ENCODE data around the gene SNF8.
"Not testable (repeated sequence)": the region's sequence is repeated elsewhere in the genome, so short reads cannot be mapped to it uniquely, and the experiment has no call there.

The SNF8 gene

GRCh38 chr17:48944515-48945260 is at the start of gene SNF8:
TSS of gene SNF8 (minus strand) at chr17:48944842. CDS start at chr17:48944734, 108 bp downstream.
- DNase-seq = peak; percentile 82

GRCh38 chr17:48993951-48994350 is 49.3 kb upstream of the SNF8 start:
- no peak for DNase-seq

DNA sequence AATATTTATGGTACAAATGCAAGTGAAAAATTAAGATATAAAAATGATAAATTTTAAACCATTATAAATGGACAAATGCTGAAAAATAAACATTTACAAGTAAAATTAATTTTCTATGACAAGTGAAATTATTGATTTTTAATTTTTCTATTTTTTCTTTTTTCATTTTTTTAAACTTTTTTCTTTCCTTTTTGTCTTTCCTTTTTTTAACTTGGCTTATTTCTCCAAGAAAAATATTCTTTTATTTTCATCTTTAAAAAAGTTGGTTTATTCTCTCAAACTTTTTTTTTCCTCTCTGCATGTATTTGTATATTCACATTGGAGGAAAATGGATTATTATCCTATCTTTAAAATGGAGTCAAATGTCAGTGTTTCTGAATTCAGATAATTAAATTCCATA is 48.7 kb upstream of the SNF8 start:
- DNase-seq = no peak

DNA sequence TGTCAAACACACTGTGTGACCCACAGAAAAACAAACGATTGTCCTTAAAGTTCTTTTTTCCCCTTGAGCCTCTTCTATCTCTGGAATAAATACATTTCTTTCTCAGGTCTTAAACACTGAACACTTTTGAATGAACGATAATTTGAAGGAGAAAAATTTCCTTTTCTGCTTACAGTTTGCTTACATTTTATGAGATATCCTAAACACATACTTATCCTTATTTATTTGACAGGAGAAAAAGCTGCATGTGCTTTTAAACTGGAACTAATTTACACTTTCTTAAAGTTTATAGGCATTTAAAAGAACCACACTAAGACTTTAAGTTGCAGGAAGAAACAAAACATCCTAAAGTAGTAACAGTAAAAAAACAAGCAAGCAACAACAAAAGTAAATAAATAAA is 47.8 kb upstream of the SNF8 start:
- no peak for DNase-seq

GRCh38 chr17:48990882-48991357 is 46.3 kb upstream of the SNF8 start:
- no peak for DNase-seq

- DNase-seq = no peak
Observed at GRCh38 chr17:48989100-48989499, 44.5 kb upstream of the SNF8 start.

DNA sequence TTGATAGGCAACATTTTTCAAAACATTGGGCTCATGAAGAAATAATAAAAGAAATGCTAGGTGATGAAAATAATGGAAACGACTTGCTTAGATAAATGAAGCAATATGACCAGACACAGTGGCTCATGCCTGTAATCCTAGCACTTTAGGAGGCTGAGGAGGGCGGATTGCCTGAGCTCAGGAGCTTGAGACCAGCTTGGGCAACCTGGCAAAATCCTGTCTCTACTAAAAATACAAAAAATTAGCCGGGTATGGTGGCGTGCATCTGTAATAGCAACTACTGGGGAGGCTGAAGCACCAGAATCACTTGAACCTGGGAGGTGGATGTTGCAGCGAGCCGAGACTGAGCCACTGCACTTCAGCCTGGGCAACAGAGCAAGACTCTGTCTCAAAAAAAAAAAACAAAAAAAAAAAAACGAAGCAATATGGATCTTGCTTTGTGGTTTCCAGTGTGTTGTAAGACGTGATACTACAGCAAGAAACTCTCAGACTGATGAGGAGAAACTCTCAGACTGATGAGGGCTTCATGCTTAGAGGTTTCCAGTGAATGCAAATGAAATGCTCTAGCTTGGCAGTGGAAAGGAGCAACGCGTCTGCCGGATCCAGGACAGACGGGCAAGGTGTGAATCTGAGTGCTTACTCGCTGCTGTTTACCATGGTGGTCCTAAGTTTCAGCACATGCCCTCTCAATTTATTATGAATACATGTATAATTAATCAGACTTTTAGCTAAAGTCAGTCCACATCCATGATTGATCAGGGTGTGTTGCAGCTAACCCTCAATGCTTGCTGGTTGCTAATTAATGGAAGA is 41.0 kb upstream of the SNF8 start:
- no peak for DNase-seq

DNA sequence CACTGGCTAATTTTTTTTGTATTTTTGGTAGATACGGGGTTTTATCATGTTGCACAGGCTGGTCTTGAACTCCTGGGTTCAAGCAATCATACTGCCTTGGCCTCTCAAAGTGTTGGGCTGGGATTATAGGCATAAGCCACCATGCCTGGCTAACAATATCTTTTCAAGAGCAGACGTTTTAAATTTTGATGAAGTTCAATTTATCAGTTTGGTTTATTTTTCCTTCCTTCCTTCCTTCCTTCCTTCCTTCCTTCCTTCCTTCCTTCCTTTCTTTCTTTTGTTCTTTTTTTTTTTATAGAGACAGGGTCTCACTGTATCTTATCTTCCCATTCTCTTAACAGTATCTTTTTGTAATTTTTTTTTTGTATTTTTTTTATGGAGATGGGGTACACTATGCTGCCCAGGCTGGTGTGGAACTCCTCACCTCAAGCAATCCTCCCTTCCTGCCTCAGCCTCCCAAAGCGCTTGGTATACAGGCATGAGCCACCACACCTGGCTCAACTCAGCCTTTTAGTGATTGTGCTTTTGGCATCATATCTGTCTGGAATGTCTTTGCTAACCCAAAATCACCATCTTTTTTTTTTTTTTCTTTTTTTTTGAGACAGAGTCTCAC is 37.4 kb upstream of the SNF8 start:
- no peak for DNase-seq

GRCh38 chr17:48973806-48974205 is 29.2 kb upstream of the SNF8 start:
- DNase-seq = no peak

GRCh38 chr17:48972749-48973097 is 28.1 kb upstream of the SNF8 start:
- no peak for DNase-seq

- no peak for DNase-seq
Observed at GRCh38 chr17:48970865-48971687, 26.4 kb upstream of the SNF8 start.

GRCh38 chr17:48970224-48970623 is 25.6 kb upstream of the SNF8 start:
- no peak for DNase-seq

DNA sequence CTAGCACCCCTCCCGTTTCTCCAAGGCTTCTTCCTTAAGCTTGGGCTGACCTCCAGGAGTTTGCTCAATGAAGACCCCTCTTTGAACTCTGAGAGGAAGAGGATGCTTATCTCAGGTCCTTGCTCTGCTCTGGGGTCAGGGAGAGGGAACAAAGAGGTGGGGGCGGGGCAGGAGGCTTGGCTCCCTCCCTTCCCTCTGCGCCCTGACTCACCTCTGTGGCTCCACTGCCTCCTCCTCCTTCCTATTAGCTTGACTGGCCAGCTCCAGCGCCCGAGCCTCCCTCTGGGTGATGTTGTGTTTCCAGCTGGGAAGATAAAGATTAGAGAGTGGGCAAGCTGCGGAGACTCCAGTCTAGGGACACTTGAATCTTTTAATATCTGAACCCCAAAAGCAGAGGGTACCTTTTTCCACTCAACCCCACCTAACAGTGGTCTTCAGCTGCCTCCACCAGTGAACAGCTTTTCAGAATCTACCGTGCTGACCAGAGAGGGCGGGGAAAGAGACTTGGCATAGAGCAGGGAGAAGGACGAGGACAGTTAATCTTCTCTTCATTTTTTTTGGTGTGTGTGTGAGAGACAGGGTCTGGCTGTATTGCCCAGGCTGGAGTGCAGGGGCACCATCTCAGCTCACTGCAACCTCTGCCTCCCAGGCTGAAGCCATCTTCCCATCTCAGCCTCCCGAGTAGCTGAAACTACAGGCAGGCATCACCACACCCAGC is 17.0 kb upstream of the SNF8 start:
- DNase-seq = no peak

- no peak for DNase-seq
Observed at GRCh38 chr17:48960834-48961515, 16.3 kb upstream of the SNF8 start.

DNA sequence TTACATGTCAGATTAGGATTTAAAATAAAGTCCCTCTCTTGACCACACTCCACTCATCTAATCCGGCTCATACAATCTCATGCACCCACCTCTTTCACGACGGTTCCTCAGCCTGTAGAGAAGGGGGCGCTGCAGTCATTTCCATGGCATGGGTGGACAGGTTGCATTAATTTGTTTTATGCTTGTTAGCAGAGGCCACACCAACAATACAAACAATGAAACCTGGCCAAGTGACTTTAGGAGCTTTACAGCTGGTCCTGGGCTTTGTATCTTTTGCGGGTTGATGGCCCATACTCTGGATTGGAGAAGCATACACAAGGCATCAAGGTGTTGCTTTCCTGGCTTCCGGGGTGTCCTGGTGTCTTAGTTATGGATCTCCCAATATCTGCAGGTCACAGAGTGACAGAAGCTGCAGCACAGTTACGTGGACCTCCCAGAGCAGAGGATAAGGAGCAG is 9.7 kb upstream of the SNF8 start:
- DNase-seq = no peak

GRCh38 chr17:48952904-48953303 is 8.3 kb upstream of the SNF8 start:
- no peak for DNase-seq

DNA sequence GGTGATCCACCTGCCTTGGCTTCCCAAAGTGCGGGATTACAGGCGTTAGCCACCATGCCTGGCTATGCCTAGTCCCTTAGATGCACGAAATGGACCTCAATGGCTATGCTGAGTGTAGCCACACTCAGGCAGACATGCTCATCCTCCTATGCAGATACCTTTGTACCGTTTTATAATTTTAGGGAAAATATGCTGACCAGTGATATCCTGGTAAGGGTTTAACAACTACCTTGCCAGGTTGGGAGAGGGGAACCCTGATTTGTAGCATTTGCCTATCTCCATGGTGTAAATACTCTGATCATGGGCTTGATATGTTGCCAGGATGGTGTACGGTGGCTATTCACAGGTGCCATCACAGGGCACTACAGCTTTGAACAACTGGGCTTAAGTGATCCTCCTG is 6.9 kb upstream of the SNF8 start:
- DNase-seq = no peak

DNA sequence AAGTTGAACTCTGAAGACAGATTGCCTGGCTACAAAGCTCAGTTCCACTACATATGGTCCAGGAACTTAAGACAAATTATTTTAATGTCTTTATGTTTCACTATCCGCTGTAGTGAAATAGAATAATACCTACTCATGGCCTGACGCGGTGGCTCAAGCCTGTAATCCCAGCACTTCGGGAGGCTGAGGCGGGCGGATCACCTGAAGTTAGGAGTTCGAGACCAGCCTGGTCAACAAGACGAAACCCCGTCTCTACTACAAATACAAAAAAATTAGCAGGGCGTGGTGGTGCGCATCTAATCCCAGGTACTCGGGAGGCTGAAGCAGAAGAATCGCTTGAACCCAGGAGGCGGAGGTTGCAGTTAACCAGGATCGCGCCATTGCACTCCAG is 614 bp upstream of the SNF8 start:
- DNase-seq = not testable (repeated sequence)

- no peak for DNase-seq
Observed at GRCh38 chr17:48933035-48933434, 11.6 kb downstream of the SNF8 start.

DNA sequence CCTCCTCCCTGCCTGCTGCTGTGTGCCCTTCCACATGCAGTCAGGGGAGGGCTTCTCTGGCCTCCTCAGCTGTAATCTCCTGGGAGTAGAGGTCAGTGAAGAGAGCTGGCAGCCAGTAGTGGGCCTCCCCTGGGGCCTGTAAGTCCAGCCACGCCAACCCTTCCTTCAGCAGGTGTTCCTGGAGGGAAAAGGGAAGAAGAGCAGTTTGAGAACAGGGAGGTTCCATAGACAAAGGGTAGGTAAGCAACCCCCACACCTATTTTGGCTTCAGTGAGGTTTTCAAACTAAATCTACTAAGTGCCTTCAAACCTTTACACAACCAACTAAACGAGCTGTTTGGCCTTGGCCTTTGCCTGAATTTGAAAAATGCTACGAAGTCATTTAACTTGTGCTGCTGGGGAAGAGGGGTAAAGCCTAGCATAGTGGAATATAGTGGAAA is 14.2 kb downstream of the SNF8 start:
- no peak for DNase-seq

DNA sequence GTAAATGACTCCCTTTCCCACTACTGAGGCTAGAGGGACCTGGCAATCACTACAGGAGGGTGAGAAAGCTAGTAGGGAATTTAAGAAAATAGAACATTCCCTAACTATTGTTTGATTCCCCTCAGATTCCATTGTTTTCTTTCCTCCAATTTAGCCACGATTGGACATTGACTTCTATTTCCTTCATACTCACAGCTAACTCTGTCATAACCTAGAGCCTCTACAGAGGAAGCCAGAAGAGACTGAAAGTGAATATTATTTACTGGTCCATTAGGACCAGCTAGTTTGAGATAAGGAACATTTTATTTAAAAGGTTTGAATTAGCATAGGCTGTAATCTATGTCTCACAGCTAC is 14.9 kb downstream of the SNF8 start:
- no peak for DNase-seq

Measured in NCI-H2029 (cell line).